Suprapubic skin (tissue), 4 donors: ENCODE measurements around the gene EPHA2. TPM values are rescaled to one million over a fixed set of nuclear protein-coding genes. Genes with fewer than 3 reads are reported as not detected.

Experiments
- total RNA-seq, 4 donors: library from RNA; depleted of rRNA; stranded (reverse); fragments of >200 nt; gene quantifications; one replicate each; pipeline ENCODE4 v1.1.0, GENCODE V29; 2016

EPHA2 gene
- total RNA-seq, 4 donors from 2014 or later = 59.0 to 145 (median 104) TPM

Other genes with a start within 250 kb of the EPHA2 start
- 10 to 100 TPM; 27.2 to 44.4 (median 34.1) TPM for gene ZBTB17, start 180.0 kb downstream of the EPHA2 start, total RNA-seq
- not detected for gene SRARP, start 151.8 kb downstream of the EPHA2 start, total RNA-seq
- 1 to 10 TPM; 1.9 to 7.0 (median 3.3) TPM for gene HSPB7, start 138.0 kb downstream of the EPHA2 start, total RNA-seq
- 1 to 10 TPM in 1 of 4 donors, under 1 TPM in 2, not detected in 1; 0.23 to 1.9 (median 0.51) TPM for gene CLCNKA, start 134.0 kb downstream of the EPHA2 start, total RNA-seq
- under 1 TPM in 1 of 4 donors, not detected in 3; 0.42 TPM for gene CLCNKB, start 112.3 kb downstream of the EPHA2 start, total RNA-seq
- gene FAM131C, start 82.4 kb downstream of the EPHA2 start, total RNA-seq = 1 to 10 TPM in 2 of 4 donors, under 1 TPM in 1, not detected in 1; 0.72 to 1.6 (median 1.2) TPM
- gene ARHGEF19, start 56.6 kb upstream of the EPHA2 start, total RNA-seq = 10 to 100 TPM; 33.0 to 83.8 (median 45.7) TPM
- 10 to 100 TPM in 2 of 4 donors, 1 to 10 TPM in 2; 5.2 to 20.4 (median 12.7) TPM for gene CPLANE2, start 81.1 kb upstream of the EPHA2 start, total RNA-seq
- 10 to 100 TPM; 51.1 to 61.4 (median 55.5) TPM for gene FBXO42, start 196.4 kb upstream of the EPHA2 start, total RNA-seq
- 10 to 100 TPM; 48.0 to 59.5 (median 58.0) TPM for gene SZRD1, start 211.2 kb upstream of the EPHA2 start, total RNA-seq